GM23248 (cell line): ENCODE measurements around the gene OR2B2. TPM values are rescaled to one million over a fixed set of nuclear protein-coding genes. Genes with fewer than 3 reads are reported as not detected.

Experiments used
- DNase-seq: peaks from one replicate; pipeline ENCODE4 v3.0.0-alpha.2; 2015
- H2AFZ ChIP-seq: fragments of 200-600 bp; sonication (generic); 2 replicates; pipeline ENCODE4 v1.6.1; 2016; ENCODE audit warnings: antibody characterized with exemption
- H3F3A ChIP-seq: fragments of 200-600 bp; sonication (generic); 2 replicates; pipeline ENCODE4 v1.6.1; 2016; ENCODE audit warnings: mild to moderate bottlenecking, antibody characterized with exemption, mixed run types; ENCODE audit not compliant: insufficient read depth
- H3K27ac ChIP-seq: fragments of 200-600 bp; sonication (generic); 2 replicates; pipeline ENCODE4 v1.5.1; 2016; ENCODE audit warnings: mild to moderate bottlenecking
- H3K27me3 ChIP-seq: fragments of 200-600 bp; sonication (generic); replicated peaks from 2 replicates; pipeline ENCODE4 v1.6.1; 2016; ENCODE audit warnings: mild to moderate bottlenecking; ENCODE audit not compliant: insufficient read depth
- H3K36me3 ChIP-seq: fragments of 200-600 bp; sonication (generic); 2 replicates; pipeline ENCODE4 v1.6.1; 2016; ENCODE audit warnings: low read depth, mild to moderate bottlenecking
- H3K4me1 ChIP-seq: fragments of 200-600 bp; sonication (generic); 2 replicates; pipeline ENCODE4 v1.6.1; 2016; ENCODE audit warnings: mild to moderate bottlenecking; ENCODE audit not compliant: insufficient read depth
- H3K4me2 ChIP-seq: fragments of 200-600 bp; sonication (generic); one replicate; pipeline ENCODE4 v1.6.1; 2016; ENCODE audit warnings: mild to moderate bottlenecking; ENCODE audit not compliant: unreplicated experiment
- H3K4me3 ChIP-seq: fragments of 200-600 bp; sonication (generic); 2 replicates; pipeline ENCODE4 v1.5.1; 2016; ENCODE audit warnings: mild to moderate bottlenecking
- H3K79me2 ChIP-seq: fragments of 200-600 bp; sonication (generic); 2 replicates; pipeline ENCODE4 v1.6.1; 2016; ENCODE audit warnings: mild to moderate bottlenecking; ENCODE audit not compliant: insufficient read depth
- H3K9ac ChIP-seq: fragments of 200-600 bp; sonication (generic); 2 replicates; pipeline ENCODE4 v1.6.1; 2016; ENCODE audit warnings: mild to moderate bottlenecking
- H3K9me2 ChIP-seq: fragments of 200-600 bp; sonication (generic); 2 replicates; pipeline ENCODE4 v1.6.1; 2016; ENCODE audit warnings: mixed run types, mild to moderate bottlenecking, moderate library complexity; ENCODE audit not compliant: insufficient read depth
- H3K9me3 ChIP-seq: fragments of 200-600 bp; sonication (generic); one replicate; pipeline ENCODE4 v1.6.1; 2017; ENCODE audit warnings: low read depth
- H4K20me1 ChIP-seq: fragments of 200-600 bp; sonication (generic); 2 replicates; pipeline ENCODE4 v1.6.0; 2016; ENCODE audit not compliant: insufficient read depth
- EZH2 ChIP-seq: fragments of 200-600 bp; sonication (generic); IDR thresholded peaks from 2 replicates; pipeline ENCODE4 v1.6.1; 2018; ENCODE audit warnings: antibody characterized with exemption, mild to moderate bottlenecking; ENCODE audit not compliant: insufficient read depth, poor library complexity, severe bottlenecking
- EZH2phosphoT487 ChIP-seq: fragments of 200-600 bp; sonication (generic); IDR thresholded peaks from 2 replicates; pipeline ENCODE4 v1.6.1; 2018; ENCODE audit warnings: antibody characterized with exemption, moderate library complexity, mild to moderate bottlenecking, low read depth; ENCODE audit not compliant: insufficient read depth
- WGBS, 2 experiments: methylation state at CpG; one replicate each; pipeline ENCODE4 v1.1.6; 2015 to 2017; ENCODE audit warnings: low lambda C conversion rate in 2 of 2, low coverage in 1 of 2; ENCODE audit errors: missing lambda C conversion rate in 2 of 2; 5-methylcytosine and 5-hydroxymethylcytosine counted together
- in situ Hi-C: fragments of 300-500 bp; cut with MboI; formaldehyde crosslinking; loops from 2 replicates; pipeline ENCODE4 v1.15.0; 2020
- polyA plus RNA-seq: library from polyadenylated mRNA; unstranded; fragments of >200 nt; fragmentation: Nextera tagmentation; extraction: Ambion mirVana; gene quantifications from 2 replicates; pipeline ENCODE4 v1.2.1, GENCODE V29; 2016
- total RNA-seq: library from RNA; depleted of rRNA; stranded (reverse); fragments of >200 nt; shearing (Covaris generic); gene quantifications from 2 replicates; pipeline ENCODE4 v1.2.3, GENCODE V29; 2014

The OR2B2 gene
- total and polyA plus RNA-seq, 2 experiments from 2014 or later, result not detected

DNA sequence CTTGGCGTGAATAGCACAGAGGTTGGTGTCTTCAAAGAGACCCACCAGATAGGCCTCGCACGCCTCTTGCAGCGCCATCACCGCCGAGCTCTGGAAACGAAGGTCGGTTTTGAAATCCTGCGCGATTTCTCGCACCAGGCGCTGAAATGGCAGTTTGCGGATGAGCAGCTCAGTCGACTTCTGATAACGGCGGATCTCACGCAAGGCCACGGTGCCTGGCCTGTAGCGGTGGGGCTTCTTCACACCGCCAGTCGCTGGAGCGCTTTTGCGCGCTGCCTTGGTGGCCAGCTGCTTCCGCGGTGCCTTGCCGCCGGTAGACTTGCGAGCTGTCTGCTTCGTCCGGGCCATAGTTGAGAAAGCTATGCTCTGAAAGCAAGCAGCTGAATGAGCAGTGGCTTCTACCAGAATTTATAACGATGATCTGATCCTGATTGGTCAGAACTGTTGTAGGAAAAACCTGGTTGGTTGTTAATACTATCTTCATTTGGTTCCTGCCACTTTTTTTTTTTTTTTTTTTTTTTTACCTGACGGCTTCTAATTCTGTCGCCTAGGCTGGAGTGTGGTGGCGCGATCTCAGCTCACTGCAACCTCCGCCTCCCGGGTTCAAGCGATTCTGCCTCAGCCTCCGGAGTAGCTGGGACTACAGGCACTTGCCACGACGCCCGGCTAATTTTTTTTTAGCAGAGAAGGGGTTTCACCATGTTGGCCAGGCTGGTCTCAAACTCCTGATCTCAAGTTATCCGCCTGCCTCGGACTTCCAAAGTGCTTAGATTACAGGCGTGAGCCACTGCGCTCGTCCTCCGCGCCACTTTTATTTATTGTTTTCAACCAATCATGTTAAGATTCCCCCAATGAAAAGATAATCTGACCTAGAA lies 21.5 kb downstream of the OR2B2 start:
- peaks cover 1% of the 10 kb centered on the region; the same call in 1 of the 2 replicates for H3K4me1 ChIP-seq
- H3K36me3 ChIP-seq, result no peaks in the 10 kb centered on the region
- no peaks in the 10 kb centered on the region for H3K27me3 ChIP-seq
- peak overlapping the region; percentile 74 for H2AFZ ChIP-seq
- WGBS, 2 experiments, result 11 to 12% methylated on average over 45 to 50 of the region's 50 CpGs
- peak overlapping the region; percentile 70 for H3K4me3 ChIP-seq
- in situ Hi-C loops, result loop anchor here (10.0 kb wide), 1 partner anchor 736 kb away; no protein-coding TSS in a partner anchor
- no peaks in the 10 kb centered on the region for H3K79me2 ChIP-seq
- peaks cover 51% of the 10 kb centered on the region for H3F3A ChIP-seq
- peak; percentile 89 for DNase-seq
- H3K9ac ChIP-seq, result peak overlapping the region; percentile 54
- H3K9me2 ChIP-seq, result no peaks in the 10 kb centered on the region
- H4K20me1 ChIP-seq, result no peaks in the 10 kb centered on the region
- TF ChIP-seq EZH2, result no peak
- no peak for TF ChIP-seq EZH2phosphoT487
- H3K4me2 ChIP-seq, result peak overlapping the region; percentile 76
- H3K9me3 ChIP-seq, result no peaks in the 10 kb centered on the region
- H3K27ac ChIP-seq, result peak overlapping the region; percentile 40

DNA sequence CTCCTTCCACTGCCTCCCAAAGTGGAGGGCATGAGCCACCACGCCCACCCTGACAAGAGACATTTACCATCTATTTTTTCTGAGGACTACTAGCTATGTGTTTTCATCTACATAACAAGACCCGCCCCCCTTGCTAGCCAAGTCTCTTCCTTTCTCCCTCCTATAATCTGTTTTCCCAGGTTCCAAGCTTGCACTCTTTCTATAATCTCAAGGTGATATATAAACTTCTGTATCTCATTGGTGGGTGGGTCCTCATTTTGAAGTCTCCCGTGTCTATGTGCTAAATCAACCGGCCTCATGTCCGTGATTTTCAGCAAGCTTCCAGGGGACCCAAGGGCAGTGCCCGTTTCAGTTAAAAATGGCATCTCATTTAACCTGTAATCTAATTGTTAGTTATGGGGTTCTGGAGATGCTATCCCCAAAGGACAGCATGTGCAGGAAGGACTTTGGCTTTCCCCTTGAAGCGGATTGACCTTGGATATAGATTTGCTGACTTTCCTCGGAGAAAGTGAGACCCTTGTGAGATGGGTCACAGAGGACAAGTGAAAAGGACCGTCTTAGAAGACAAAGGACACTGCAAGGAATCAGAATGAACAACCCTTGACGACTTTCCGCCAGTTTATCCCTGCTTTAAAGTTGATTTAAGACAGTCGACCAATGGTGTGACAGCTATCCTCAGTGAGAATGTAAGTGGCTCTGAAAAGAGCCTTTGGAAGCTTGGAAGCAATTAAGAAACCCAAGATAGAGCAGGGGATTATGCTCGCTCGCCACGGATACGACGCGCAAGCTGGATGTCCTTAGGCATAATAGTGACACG lies 22.4 kb downstream of the OR2B2 start:
- no peaks in the 10 kb centered on the region for H3K36me3 ChIP-seq
- H3K9me2 ChIP-seq, result no peaks in the 10 kb centered on the region
- no peaks in the 10 kb centered on the region for H3K9me3 ChIP-seq
- no peaks in the 10 kb centered on the region for H4K20me1 ChIP-seq
- no peak for DNase-seq
- 18 to 19% methylated on average over 19 of the region's 19 CpGs for WGBS, 2 experiments
- H3K4me1 ChIP-seq, result no peaks in the 10 kb centered on the region
- H3K27ac ChIP-seq, result peak overlapping the region; percentile 40
- H3K27me3 ChIP-seq, result no peaks in the 10 kb centered on the region
- in situ Hi-C loops, result loop anchor here (10.0 kb wide), 1 partner anchor 735 kb away; no protein-coding TSS in a partner anchor
- H2AFZ ChIP-seq, result peak overlapping the region; percentile 74
- peak overlapping the region; percentile 76 for H3K4me2 ChIP-seq
- H3K4me3 ChIP-seq, result peak overlapping the region; percentile 70
- peak overlapping the region; percentile 54 for H3K9ac ChIP-seq
- H3F3A ChIP-seq, result peaks cover 46% of the 10 kb centered on the region
- TF ChIP-seq EZH2phosphoT487 (no peak), EZH2 (no peak)
- H3K79me2 ChIP-seq, result no peaks in the 10 kb centered on the region

DNA sequence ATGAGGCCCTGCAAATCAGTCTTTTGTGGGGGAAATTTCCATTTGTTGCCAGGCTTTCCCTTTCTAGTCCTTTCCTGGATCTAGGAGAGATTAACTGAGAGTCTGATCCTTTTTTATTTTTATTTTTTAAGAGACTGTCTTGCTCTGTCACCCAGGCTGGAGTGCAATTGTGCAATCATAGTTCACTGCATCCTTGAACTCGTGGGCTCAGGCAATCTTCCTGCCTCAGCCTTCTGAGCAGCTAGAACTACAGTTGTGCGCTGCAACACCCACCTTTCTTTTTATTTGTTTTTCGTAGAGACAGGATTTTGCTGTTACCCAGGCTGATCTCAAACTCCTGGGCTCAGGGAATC lies 22.9 kb downstream of the OR2B2 start:
- Histone ChIP-seq H3K36me3 (no peaks in the 10 kb centered on the region), H3K27ac (no peak overlapping the region), H2AFZ (no peak overlapping the region; the same call in 1 of the 2 replicates), H3K9ac (no peak overlapping the region), H3K4me3 (no peak overlapping the region), H3K9me3 (no peaks in the 10 kb centered on the region), H3K27me3 (no peaks in the 10 kb centered on the region), H4K20me1 (no peaks in the 10 kb centered on the region), H3K9me2 (no peaks in the 10 kb centered on the region), H3K79me2 (no peaks in the 10 kb centered on the region), H3F3A (peaks cover 41% of the 10 kb centered on the region), H3K4me1 (no peaks in the 10 kb centered on the region), H3K4me2 (no peak overlapping the region)
- DNase-seq, result no peak
- WGBS, 2 experiments, result 34 to 41% methylated on average over 3 of the region's 3 CpGs
- in situ Hi-C loops, result no loop called here
- TF ChIP-seq EZH2 (no peak), EZH2phosphoT487 (no peak)

DNA sequence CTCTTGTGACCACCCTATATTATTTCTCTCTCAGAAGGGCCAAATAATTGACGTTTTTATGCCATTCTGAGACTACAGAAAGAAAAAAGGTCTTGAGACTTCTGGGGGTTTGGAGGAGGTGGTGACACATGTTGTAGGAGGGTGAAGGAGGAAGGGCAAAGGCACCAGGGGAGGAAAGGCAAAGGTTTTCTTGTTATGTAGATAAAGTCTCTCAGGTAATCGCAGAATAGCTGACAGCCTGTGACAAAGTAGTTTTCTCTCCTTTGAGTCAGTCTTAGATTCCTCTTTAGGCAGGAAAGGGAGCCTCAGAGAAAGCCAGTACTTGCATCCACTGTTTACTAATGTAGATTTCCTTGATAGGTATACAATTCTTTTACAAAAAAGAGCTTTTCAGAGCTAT lies 23.6 kb downstream of the OR2B2 start:
- Histone ChIP-seq H3K9me3 (no peaks in the 10 kb centered on the region), H3K9ac (no peak overlapping the region), H3K36me3 (no peaks in the 10 kb centered on the region), H2AFZ (no peak overlapping the region), H3K4me3 (no peak overlapping the region), H3K79me2 (no peaks in the 10 kb centered on the region), H3K4me1 (no peaks in the 10 kb centered on the region), H3F3A (peaks cover 36% of the 10 kb centered on the region), H3K27ac (no peak overlapping the region), H3K4me2 (no peak overlapping the region), H3K9me2 (no peaks in the 10 kb centered on the region), H3K27me3 (no peaks in the 10 kb centered on the region), H4K20me1 (no peaks in the 10 kb centered on the region)
- in situ Hi-C loops, result no loop called here
- 86 to 93% methylated on average over 2 of the region's 2 CpGs for WGBS, 2 experiments
- no peak for DNase-seq
- no peak for TF ChIP-seq EZH2
- TF ChIP-seq EZH2phosphoT487, result no peak
